Stimulated activated naive CD4-positive, alpha-beta T cell (primary cell): Measurements from ENCODE around the gene TFEB.

Source experiments
- DNase-seq, 6 experiments: peaks; one replicate each; lab custom pipeline; 2025; lab: John Stamatoyannopoulos, UW

Gene TFEB

GRCh38 chr6:41736800-41737555, 1.6 kb upstream of the TFEB start:
- DNase-seq: no peak

DNA sequence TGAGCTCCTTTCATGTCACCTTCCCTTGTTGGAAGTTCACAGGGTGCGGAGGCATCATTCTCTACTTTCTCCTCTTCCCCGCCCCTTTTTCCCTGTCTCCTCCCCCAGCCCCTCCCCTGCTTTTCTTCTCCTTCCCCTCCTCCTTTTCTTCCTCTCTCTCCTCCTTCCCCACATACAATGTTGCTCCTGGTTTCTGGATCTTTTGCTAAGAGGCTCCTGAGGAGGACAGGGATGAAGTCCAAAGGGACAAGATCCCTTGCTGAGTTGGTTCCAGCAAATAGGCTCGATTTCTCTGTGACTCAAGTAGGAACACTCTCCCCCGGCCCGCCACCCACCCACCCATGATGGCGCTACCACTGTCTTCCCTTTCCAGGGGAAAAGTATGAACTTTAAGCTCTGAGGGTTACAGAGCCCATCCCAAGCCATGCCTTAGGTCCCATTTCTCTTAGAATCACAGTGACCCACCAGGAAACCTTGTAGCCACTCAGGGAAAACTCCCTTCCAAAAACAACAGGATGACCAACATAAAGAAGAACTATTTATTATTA, 852 bp upstream of the TFEB start:
- no peak for DNase-seq

- DNase-seq: peak; percentile 27 to 70 (median 61)
Measured at GRCh38 chr6:41734666-41735426, 562 bp downstream of the TFEB start.

DNA sequence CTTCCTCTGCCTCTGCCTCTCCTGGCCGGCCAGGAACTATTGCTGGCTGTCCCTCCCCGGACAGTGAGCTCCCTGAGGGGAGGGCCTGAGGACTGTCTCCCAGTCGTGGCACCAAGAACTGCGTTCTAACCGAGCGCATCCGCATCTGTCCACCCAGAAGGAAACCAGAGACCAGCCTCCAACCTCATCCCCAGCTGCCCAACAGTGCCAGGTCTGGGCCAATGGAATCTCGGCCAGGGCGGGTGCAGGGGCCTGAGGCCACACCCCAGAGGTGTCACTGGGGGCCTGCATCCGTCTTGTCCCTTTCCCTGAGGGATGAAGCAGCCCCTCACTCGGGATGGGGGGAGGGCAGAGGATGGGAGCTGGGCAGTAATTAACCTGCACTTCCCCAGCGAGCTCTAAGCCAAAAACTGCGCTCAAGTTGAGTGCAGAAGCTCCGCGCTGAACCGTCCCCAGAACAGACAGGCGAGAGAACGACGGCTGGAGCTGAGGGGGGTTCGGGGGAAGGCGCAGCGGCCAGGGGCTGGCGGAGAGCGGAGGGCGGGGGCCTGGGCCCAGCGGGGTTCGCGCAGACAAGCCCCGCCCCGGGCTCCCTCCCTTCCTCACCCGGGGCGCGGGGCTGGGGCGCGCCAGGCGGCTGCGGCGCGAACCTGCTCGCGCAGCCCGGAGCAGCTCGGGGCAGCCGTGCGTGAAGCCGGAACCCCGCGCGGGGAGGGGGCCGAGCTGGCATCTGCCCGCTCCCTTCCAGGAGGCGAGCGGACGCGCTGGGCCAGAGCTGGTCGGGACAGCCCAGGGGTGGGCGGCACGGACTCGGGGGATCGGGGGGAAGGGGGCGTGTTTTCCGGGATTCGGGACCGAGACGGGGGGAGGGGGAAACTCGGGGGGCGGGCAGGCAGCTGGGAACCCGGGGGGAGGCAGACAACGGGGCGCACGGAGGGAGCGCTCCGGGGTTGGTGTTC, 1.4 kb downstream of the TFEB start:
- DNase-seq: peak; percentile 14 to 71 (median 64)

GRCh38 chr6:41733360-41733706, 2.1 kb downstream of the TFEB start:
- DNase-seq: peak in 1 of 6 experiments; percentile 25

DNA sequence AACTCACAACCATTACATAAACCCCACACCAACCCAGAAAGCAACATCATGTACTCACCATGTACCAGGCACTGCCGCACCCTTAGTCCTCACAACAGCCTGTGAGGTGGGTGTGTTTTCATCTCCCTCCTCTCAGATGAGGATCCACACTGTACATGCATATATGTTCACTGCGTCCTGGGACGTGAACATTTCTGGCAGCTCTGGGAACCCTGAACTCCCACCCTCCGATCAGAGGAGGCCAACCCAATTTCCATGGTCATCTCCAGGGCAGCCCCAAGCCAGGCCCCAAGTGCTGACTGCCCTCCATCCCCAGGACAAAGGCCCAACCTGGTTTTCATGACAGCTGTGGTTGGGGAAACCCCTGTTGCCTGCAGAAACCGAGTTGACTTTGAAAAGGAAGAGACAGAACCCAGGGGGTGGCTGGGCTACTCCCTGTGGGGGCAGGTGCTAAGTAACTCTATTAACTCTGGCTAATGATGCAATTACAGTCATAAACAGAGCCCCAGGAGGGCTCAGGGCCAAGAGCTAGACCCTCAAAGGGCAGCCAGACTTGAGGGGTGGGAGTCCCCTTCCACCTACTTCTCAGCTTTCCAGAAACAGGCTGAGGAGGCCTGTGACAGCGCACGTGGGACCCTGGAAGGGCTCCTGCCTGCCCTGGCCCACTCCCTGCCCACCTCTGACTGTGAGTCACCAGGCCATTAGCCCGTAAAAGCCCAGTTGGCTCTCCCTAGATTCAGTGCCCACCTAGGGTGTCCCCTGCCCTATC, 2.6 kb downstream of the TFEB start:
- DNase-seq: peak; percentile 23 to 65 (median 46)

DNA sequence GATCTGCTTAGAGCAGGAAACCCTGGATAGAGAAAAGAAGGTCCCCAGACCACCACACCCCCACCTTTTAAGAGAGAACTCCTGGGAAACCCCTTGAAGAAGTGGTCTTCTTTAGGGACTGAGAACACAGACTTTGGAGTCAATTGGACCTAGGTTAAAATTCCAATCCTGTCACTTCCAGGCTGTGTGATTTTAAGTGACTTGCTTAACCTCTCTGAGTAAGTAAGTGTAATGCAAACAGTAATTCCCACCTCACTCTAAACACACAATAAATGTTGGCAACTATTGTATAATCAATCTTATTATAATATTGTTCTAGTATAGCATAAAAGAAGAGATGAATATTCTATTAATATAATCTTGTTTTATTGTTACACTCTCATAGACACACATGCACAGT, 3.3 kb downstream of the TFEB start:
- DNase-seq: no peak

- DNase-seq: no peak
Measured at GRCh38 chr6:41731561-41732086, 3.8 kb downstream of the TFEB start.

DNA sequence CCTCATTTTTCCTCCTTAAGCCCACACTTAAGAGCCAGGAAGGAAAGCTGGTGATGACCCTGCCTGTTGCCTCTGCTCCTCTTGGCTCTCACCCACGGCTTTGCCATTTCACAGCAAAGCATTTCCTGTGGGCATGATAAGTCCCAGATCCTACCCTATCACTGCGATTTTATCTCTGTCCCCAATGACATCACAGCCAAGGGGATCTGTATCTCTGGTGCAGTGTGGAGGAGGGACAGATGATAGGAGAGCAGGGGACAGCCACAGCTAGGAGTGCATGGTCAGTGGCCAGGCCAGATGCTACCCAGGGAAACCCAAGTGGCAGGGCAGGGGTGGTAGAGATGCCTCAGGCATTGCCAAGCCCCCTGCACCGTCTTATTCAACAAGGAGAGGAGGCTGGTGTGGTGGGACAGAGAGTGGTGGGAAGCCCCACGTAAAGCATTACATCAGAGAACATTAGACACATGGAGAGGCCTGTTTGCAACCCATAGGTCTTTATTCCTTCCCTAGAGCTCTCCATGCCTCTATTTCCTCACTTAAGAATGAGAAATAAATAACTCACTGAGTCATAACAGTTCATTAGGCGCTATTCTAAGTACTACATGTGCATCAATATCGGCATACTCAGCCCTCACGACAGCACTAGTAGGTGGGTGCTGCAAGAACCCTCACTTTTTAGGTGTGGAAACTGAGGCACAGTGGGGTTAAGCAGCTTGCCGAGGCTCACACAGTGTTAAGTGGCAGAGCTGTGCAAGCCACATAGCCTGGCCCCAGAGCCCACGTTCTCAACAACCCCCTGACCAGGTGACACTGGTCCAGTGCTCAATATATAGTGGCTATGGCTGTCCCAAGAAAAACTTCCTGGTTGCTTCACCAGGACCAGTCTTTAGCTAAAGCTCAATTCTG, 4.6 kb downstream of the TFEB start:
- DNase-seq: no peak

GRCh38 chr6:41729624-41730023, 5.8 kb downstream of the TFEB start:
- no peak for DNase-seq

DNA sequence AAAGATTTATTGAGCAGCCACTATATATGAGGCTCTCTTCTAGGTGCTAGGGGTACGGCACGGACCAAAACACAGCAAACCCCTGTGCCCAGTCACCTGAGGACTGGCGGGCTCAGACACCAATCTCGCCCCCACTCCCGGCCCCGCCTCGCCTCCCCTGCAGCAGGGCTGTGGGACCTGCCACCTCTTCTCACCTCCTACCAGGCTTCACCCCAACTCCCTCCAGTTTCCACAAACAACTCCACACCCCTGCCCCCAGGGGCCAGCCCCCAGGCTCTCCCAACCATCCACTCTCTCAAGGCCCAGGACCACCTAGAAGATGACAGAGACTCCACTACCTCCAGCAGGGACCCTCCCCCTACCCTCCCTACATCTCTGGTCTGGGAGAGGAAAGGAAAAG, 6.5 kb downstream of the TFEB start:
- DNase-seq: no peak

GRCh38 chr6:41728073-41728936, 7.1 kb downstream of the TFEB start:
- no peak for DNase-seq

- no peak for DNase-seq
Measured at GRCh38 chr6:41727705-41728072, 7.7 kb downstream of the TFEB start.

DNA sequence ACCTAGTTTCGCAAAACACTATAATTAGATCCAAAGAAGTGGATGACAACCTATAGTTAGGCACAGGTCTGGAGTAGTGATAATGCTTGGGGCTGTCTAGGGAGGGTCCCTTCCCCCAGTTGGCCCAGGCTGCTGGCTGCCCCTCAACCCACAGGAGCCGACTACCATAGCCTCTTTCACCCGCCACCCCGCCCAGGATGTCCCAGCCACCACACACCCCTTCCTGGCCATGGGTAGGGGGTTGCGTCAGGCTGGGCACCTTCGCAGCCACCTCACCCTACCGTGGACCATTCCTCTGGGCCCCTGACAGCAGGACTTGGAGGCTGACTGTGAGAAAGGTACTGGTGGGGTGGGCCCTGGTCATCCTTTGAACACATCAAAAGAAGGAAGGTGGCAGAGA, 8.5 kb downstream of the TFEB start:
- no peak for DNase-seq

DNA sequence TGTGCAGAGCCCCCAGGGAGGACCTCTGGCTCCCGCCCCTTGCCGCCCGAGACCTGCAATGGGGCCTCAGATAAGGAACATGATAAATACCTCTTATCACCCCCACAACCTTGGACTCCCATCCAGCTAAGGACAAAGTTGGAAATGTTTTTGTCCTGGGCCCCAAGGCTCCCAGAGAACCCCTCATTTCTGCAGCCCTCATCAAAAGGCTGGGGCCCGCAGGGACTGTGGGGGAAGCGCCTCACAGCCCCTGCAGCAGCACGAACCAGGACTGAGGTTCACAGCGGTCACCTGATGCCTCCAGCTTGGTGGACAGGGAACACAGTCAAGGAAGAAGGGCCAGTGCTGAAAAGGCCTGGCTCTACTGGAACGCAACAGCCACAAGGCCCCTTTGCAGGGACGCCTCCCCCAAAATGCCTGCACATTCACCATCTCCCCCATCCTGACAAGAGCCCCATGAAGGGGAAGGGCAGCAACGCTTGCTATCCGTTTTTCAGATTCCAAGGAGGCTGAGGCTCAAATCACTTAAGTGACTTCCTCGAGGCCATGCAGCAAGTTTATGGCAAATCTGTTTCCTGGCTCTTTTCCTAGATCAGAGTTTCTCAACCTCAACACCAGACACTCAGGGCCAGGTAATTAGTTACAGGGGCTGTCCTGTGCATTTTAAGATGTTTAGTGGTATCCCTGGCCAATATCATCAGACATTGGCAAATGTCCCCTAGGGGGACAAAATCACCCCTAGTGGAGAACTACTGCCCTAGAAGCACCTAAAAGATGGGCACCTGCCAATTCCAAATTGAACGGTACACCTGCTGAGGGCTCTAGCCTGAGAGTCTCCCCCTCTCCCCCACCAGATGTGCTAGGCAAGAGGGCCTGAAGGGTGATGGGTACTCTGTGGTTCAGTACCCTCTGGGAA, 10.6 kb downstream of the TFEB start:
- no peak for DNase-seq

GRCh38 chr6:41724228-41724580, 11.2 kb downstream of the TFEB start:
- no peak for DNase-seq

- no peak for DNase-seq
Measured at GRCh38 chr6:41723530-41724227, 11.7 kb downstream of the TFEB start.
